Skin epidermis (tissue), 12 donors: ENCODE data around the gene OPRD1.
"Not testable (repeated sequence)": the region's sequence is repeated elsewhere in the genome, so short reads cannot be mapped to it uniquely, and the experiment has no call there.

ENCODE experiments used
- H3K27ac ChIP-seq, 21 experiments: fragments of 200-600 bp; sonication (generic) in 11 of 21; one replicate each; pipeline ENCODE4 v1.5.0; 2020; ENCODE audit warnings: mild to moderate bottlenecking in 3 of 21, inconsistent platforms in 2 of 21, moderate library complexity in 2 of 21
- H3K4me3 ChIP-seq, 7 experiments: fragments of 200-600 bp; sonication (generic) in 2 of 7; one replicate each; pipeline ENCODE4 v1.5.0; 2020; ENCODE audit warnings: inconsistent platforms in 2 of 7, mild to moderate bottlenecking in 2 of 7, moderate library complexity in 1 of 7

Gene OPRD1

GRCh38 chr1:28835237-28835650, 23.3 kb downstream of the OPRD1 start:
- no peak overlapping the region for H3K4me3 ChIP-seq
- no peak overlapping the region for H3K27ac ChIP-seq

GRCh38 chr1:28836421-28836956, 24.5 kb downstream of the OPRD1 start:
- Histone ChIP-seq H3K27ac (no peak overlapping the region), H3K4me3 (no peak overlapping the region)

- H3K4me3 ChIP-seq = no peak overlapping the region
These were observed 29.1 kb downstream of the OPRD1 start for GRCh38 chr1:28840928-28841544.

GRCh38 chr1:28845786-28846543, 34.0 kb downstream of the OPRD1 start:
- H3K27ac ChIP-seq = no peak overlapping the region

More at GRCh38 chr1:28840928-28841544, 29.1 kb downstream of the OPRD1 start:
- H3K27ac ChIP-seq = no peak overlapping the region

GRCh38 chr1:28847207-28847606, 35.2 kb downstream of the OPRD1 start:
- H3K4me3 ChIP-seq, H3K27ac ChIP-seq: not testable (repeated sequence)

More at GRCh38 chr1:28845786-28846543, 34.0 kb downstream of the OPRD1 start:
- H3K4me3 ChIP-seq = no peak overlapping the region

GRCh38 chr1:28848416-28848815, 36.4 kb downstream of the OPRD1 start:
- no peak overlapping the region for H3K4me3 ChIP-seq
- H3K27ac ChIP-seq = no peak overlapping the region

- Histone ChIP-seq H3K27ac (no peak overlapping the region), H3K4me3 (no peak overlapping the region)
These were observed 41.2 kb downstream of the OPRD1 start for GRCh38 chr1:28853093-28853742.

- H3K4me3 ChIP-seq, H3K27ac ChIP-seq: not testable (repeated sequence)
These were observed 42.4 kb downstream of the OPRD1 start for GRCh38 chr1:28854406-28854805.

GRCh38 chr1:28855046-28855445, 43.1 kb downstream of the OPRD1 start:
- H3K4me3 ChIP-seq = no peak overlapping the region
- H3K27ac ChIP-seq = no peak overlapping the region

- Histone ChIP-seq H3K27ac (no peak overlapping the region), H3K4me3 (no peak overlapping the region)
These were observed 43.5 kb downstream of the OPRD1 start for GRCh38 chr1:28855469-28855951.

- no peak overlapping the region for H3K27ac ChIP-seq
- H3K4me3 ChIP-seq = no peak overlapping the region
These were observed 44.0 kb downstream of the OPRD1 start for GRCh38 chr1:28855969-28856368.

- no peak overlapping the region for H3K27ac ChIP-seq
- H3K4me3 ChIP-seq = no peak overlapping the region
These were observed 48.5 kb downstream of the OPRD1 start for GRCh38 chr1:28860332-28861073.

GRCh38 chr1:28862571-28863403, 50.8 kb downstream of the OPRD1 start:
- Histone ChIP-seq H3K27ac (no peak overlapping the region), H3K4me3 (no peak overlapping the region)

GRCh38 chr1:28864695-28865094, 52.7 kb downstream of the OPRD1 start:
- Histone ChIP-seq H3K4me3 (no peak overlapping the region), H3K27ac (no peak overlapping the region)

GRCh38 chr1:28865997-28866650, 54.2 kb downstream of the OPRD1 start:
- Histone ChIP-seq H3K27ac (no peak overlapping the region), H3K4me3 (no peak overlapping the region)

GRCh38 chr1:28867850-28868249, 55.9 kb downstream of the OPRD1 start:
- Histone ChIP-seq H3K4me3 (no peak overlapping the region), H3K27ac (no peak overlapping the region)

GRCh38 chr1:28869952-28870351, 58.0 kb downstream of the OPRD1 start:
- no peak overlapping the region for H3K4me3 ChIP-seq
- H3K27ac ChIP-seq = no peak overlapping the region

- Histone ChIP-seq H3K27ac (no peak overlapping the region), H3K4me3 (no peak overlapping the region)
These were observed 59.8 kb downstream of the OPRD1 start for GRCh38 chr1:28871631-28872401.
